AG04449 (cell line): ENCODE data around the gene TEX22.

ENCODE experiments used
- CTCF ChIA-PET: fragments of 350-600 bp; formaldehyde crosslinking; extraction: SDS; loops from one replicate; lab custom pipeline; 2021; ENCODE audit warnings: antibody characterized with exemption; lab: Yijun Ruan, JAX
- POLR2A ChIA-PET: fragments of 400-600, 350-600 bp; formaldehyde crosslinking; extraction: SDS; loops from one replicate; lab custom pipeline; 2020; ENCODE audit warnings: antibody characterized with exemption, inconsistent platforms; lab: Yijun Ruan, JAX
- DNase-seq: peaks from one replicate; pipeline ENCODE4 v3.0.0-alpha.2; 2010; ENCODE audit warnings: low read depth, low spot score
- H3K4me3 ChIP-seq: 2 replicates; pipeline ENCODE4 v1.5.1; 2011; ENCODE audit warnings: low read depth, mild to moderate bottlenecking, control low read depth, low read length
- TF ChIP-seq, protein P1 (sequence below): IDR thresholded peaks from one replicate; pipeline ENCODE4 v1.5.1; 2011; ENCODE audit warnings: mild to moderate bottlenecking, moderate library complexity, low read length, control low read depth, inconsistent platforms; ENCODE audit not compliant: insufficient read depth; ENCODE audit errors: missing control alignments

The TEX22 gene

DNA sequence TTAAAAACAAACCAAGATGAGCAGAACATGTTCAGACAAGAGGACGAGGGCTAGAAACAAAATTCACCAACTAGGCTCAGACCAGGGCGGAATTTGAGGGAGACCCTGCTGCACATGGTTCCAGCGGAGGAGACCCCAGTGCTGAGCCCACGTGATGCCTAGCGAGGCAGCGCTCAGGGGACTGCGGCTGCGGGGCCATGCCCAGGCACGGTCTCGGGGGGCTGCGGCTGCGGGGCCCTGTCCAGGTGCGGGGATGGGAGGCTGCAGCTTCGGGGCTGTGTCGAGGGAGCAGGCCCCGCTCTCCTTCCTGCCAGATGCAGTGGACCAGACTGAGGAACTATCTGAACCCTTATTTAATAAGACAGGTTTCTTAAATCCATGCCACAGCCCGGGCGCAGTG lies 63.6 kb downstream of the TEX22 start:
- POLR2A ChIA-PET, result no interaction called here
- CTCF ChIA-PET, result no interaction called here
- H3K4me3 ChIP-seq, result no peak overlapping the region
- TF ChIP-seq, protein P1, sequence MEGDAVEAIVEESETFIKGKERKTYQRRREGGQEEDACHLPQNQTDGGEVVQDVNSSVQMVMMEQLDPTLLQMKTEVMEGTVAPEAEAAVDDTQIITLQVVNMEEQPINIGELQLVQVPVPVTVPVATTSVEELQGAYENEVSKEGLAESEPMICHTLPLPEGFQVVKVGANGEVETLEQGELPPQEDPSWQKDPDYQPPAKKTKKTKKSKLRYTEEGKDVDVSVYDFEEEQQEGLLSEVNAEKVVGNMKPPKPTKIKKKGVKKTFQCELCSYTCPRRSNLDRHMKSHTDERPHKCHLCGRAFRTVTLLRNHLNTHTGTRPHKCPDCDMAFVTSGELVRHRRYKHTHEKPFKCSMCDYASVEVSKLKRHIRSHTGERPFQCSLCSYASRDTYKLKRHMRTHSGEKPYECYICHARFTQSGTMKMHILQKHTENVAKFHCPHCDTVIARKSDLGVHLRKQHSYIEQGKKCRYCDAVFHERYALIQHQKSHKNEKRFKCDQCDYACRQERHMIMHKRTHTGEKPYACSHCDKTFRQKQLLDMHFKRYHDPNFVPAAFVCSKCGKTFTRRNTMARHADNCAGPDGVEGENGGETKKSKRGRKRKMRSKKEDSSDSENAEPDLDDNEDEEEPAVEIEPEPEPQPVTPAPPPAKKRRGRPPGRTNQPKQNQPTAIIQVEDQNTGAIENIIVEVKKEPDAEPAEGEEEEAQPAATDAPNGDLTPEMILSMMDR, result no peak
- no peak for DNase-seq
